Measurements from ENCODE around the gene KDM7A.
A peak's percentile ranks its signal among the peaks of the same experiment; 100 is the strongest.

KDM7A gene, protein sequence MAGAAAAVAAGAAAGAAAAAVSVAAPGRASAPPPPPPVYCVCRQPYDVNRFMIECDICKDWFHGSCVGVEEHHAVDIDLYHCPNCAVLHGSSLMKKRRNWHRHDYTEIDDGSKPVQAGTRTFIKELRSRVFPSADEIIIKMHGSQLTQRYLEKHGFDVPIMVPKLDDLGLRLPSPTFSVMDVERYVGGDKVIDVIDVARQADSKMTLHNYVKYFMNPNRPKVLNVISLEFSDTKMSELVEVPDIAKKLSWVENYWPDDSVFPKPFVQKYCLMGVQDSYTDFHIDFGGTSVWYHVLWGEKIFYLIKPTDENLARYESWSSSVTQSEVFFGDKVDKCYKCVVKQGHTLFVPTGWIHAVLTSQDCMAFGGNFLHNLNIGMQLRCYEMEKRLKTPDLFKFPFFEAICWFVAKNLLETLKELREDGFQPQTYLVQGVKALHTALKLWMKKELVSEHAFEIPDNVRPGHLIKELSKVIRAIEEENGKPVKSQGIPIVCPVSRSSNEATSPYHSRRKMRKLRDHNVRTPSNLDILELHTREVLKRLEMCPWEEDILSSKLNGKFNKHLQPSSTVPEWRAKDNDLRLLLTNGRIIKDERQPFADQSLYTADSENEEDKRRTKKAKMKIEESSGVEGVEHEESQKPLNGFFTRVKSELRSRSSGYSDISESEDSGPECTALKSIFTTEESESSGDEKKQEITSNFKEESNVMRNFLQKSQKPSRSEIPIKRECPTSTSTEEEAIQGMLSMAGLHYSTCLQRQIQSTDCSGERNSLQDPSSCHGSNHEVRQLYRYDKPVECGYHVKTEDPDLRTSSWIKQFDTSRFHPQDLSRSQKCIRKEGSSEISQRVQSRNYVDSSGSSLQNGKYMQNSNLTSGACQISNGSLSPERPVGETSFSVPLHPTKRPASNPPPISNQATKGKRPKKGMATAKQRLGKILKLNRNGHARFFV

DNA sequence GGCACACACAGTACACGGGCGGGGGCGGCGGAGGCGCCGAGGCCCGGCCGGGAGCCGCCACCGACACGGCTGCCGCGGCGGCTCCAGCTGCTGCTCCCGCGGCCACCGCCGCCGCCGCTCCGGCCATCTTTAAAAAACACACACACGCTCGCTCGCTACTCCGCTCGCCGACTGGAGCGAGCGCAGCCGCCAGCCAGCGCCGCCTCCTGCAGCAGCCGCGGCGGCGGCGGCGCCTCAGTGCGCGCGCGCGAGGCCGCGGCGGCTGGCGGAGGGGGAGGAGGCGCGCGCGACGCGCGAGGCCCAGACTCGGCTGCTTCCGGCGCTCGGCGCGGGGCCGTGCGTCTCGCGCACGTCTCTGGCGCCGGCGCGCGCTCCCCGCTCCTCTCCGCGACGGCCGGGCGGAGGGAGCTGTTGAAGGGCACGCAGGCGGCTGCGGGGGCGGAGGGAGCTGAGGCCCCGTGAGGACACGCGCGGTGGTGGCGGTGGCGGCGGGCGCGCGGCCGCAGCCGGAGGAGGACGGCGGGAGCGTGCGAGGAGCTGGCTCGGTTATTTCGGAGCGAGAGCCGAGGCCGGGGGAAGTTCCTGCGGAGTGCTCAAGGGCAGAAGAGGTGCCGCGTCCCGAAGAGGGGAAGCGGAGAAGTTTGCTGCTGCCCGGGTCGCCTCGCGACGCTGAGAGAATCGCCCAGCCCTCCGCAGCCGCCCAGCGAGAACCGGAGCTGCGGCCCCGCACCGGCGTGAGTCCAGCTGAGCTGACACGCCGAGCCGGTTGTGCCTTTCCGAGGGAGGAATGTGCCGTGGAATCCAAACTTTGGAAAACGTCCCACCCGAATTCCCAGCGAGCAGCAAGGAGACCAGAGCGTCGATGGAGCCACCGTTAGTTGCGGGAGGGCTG is at the start of gene KDM7A:
Gene KDM7A, minus strand, starts transcription at position 173 of the 892 bp plus-strand sequence. Its CDS starts 46 bp downstream, at position 127.
- peak; percentile 67 for DNase-seq (ENCODE audit: low read depth)

DNA sequence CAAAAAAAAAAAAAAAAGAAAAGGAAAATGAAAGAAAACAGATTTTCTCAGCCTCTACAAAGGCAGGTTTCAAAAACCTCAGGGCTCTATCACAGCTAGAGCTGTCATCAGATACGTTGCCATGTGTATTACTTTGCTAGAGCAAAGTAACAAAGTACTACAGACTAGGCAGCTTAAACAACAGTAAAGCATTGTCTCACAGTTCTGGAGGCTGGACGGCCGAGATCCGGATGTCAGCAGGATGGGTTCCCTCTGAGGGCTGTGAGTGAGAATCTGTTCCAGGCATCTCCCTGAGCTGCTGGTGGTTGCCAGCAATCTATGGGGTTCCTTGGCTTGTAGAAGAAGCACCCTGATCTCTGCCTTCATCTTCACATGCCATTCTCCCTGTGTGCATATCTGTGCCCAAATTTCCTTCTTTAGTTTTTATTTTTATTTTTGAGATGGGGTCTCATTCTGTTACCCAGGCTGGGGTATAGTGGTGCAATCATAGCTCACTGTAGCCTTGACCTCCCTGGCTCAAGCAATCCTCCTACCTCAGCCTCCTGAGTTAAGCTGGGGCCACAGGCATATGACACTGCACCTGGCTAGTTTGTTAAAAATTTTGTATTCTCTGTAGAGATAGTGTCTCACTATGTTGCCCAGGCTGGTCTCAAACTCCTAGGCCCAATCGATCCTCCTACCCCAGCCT is 48.9 kb upstream of the KDM7A start:
- DNase-seq (ENCODE audit: low read depth) = no peak

DNA sequence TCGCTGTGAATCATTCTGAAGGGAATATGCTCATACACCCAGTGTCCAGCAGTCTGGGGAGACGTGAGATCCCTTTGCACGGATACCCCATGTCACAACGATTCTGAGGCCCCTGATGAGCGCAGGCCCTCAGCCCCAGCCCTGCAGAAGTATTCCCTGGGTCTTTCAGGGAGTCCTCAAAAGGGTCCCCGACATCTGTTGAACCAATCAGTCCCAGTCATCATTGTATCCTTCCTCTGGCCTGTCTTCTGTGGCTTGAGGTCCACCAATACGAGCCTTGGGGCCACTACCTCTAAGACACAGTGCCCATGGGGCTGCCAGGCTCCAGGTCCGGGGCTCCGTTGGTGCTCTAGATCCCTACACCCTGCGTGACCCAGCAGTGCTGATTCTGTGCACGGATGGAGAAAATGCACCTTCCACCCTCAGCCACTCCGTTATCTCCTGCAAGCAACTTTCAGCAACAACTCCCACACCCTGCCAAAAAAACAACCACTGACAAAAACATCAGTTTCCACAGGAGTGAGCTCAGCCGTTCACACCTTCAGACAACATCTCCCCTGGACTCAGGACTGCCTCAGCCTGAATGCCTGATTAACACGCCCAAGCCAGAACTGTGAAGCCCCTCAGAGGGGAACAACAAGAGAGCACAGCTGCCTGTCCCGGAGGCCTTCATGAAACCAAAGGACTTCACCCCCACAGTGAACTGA is 46.9 kb upstream of the KDM7A start:
- no peak for DNase-seq (ENCODE audit: low read depth)

DNA sequence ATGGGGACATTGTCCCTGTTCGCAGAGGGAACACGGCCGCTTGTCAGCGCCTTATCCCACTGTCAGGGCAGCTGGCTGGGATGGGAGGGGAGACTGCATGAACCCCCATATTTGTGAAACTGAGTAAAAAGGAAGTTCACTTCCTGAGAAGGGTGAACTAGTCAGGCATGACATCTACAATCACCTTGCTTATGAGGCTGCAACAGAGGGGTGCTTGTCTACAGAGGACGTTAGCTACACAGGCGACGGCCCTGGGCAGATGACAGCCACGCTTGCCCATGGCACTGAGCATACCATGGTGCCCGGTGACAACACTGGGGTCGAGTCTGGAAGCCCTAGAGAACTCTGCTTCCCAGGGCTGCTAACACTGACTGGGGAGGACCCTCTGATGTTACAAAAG is 46.0 kb upstream of the KDM7A start:
- DNase-seq (ENCODE audit: low read depth) = no peak

DNA sequence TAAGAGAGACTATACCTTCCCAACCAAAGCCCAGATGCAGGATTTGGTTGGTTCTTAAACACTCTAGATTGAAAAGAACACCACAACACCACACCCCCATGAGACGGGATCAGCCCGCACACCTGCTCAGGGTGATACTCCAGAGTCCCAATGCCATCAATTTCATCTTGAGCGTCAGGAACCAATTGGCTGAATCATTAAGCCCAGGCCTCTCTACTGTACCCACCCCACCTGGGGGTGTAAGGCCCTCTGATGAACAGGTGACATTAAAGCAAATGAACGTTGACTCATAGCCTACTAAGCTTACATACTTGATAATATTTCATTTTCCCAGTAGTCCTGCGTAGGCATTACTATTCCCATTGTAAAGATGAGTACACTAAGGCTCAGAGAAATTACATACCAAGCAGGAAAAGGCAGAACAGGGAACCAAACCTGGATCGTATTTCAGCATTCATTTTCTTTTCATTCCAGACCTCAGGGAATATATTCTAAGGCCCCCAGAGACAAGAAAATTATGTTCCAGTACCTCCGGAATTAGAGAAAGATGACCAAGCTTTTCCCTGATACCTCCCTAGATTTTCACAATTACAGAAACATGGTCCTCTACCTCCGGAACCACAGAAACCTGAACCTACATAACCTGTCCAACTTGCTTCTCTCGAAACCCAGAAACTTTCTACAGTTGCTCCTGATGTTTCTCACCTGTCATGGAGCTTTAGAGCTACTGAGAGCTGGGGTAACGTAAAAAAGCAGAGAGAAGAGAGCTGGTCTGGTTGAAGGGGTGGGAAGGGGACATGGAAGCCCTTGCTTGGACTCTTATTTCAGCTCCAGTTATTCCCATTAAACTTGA is 43.1 kb upstream of the KDM7A start:
- DNase-seq (ENCODE audit: low read depth) = no peak

DNA sequence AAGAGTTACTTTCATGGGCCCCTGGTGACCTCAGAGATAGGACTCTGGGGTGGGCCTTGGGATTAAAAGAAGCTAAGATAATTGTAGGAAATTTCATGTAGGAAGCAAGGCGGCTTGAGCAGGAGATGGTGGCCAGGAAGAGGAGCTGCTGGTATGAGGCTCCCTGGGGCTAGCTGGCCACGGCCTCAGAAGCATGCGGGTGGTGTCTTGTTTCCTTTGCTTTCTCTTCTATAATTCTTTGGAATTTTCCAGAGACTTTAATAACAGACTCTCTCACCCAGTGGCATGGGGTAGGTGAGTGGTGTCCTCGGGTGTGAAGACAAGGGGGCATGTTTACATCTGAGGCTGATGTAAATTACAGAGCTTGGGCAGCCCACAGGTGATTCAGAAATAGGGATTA is 41.9 kb upstream of the KDM7A start:
- no peak for DNase-seq (ENCODE audit: low read depth)

DNA sequence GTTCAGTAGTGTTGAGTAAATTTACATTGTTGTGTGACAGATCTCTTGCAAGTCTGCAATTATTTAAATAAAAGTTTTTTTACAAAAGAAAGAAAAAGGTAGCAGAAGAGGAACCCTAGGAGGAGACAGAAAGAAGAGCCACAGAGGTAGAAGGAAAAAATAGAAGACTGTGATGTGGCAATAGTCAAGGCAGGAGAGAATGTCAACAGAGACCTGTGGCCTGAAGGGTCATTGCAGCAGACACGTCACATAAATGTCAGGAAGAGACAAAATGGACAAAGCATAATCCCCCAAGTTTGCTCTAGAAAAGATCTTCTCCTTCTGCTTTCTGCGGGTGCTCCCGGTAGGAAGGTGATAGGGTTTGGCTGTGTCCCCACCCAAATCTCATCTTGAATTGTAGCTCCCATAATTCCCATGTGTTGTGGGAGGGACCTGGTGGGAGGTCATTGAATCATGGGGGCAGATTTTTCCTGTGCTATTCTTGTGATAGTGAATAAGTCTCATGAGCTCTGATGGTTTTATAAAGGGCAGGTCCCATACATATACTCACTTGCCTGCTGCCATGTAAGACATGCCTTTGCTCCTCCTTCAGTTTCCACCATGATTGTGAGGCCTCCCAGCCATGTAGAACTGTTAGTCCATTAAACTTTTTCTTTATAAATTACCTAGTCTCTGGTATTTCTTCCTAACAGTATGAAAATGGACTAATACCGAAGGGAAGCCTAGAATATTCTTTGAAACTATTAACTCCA is 41.1 kb upstream of the KDM7A start:
- no peak for DNase-seq (ENCODE audit: low read depth)

DNA sequence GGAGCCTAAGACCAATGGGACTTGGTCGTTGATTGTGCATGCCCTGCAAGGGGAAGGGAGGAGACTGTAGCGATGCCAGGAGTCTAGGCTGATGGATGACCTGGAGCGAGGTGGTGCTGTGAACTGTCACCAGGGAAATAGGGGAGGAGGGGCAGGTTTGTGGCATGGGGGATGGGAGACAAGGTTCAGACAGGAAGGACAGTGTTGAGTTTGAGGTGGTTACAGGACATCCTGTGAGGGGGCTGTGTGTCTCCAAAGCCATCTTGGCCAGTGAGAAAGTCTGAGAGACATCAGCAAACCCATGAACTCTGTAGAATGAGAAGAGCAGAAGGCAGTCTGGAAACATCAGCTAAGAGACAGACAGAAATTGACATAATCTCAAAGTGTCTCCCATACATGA is 38.5 kb upstream of the KDM7A start:
- no peak for DNase-seq (ENCODE audit: low read depth)

DNA sequence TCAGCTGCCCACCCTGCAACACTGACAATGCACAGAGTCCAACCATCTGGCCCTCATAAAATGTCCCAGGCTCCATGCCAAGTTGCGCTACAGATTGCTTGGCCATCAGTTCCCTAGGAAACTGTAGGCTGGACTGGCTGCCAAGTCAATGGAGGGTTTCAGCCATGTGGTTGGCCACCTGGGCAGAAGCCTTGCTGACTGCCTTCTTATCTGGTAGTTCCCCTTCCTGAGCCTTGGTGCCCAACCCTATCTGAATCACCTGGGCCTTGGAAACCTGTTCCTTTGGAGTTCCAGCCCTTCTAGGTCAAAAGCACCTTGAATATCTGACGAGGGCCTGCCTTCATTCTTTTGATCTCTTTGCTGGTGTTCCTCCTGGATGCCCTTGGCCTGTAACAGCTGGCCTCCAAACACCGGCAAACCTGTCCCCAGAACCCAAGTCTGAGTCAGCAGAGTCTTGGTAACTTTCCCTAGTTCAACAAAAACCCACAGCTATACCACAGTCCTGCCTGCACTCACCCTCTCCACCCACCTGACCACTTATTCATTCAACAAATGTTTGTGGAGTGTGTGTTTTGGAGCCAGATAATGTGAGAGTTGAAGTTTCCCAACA is 37.4 kb upstream of the KDM7A start:
- no peak for DNase-seq (ENCODE audit: low read depth)

DNA sequence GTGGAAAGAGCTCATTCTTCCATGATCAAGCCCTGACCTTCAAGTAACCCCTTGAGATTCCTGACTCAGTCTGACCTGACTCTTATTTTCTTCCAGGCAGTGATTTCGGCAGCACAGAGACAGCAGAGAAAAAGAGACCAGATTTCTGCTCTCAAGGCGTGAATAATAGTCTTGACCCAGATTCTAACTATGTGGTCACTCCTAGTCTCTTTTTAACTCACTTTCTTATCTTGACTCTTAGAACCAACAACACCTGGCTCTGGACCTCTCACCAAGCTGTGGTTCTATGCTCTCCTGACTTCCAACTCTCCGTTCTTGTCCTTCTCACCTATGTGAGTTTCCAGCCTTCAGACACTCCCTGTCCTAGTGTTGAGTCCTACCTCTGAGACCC is 36.9 kb upstream of the KDM7A start:
- no peak for DNase-seq (ENCODE audit: low read depth)

DNA sequence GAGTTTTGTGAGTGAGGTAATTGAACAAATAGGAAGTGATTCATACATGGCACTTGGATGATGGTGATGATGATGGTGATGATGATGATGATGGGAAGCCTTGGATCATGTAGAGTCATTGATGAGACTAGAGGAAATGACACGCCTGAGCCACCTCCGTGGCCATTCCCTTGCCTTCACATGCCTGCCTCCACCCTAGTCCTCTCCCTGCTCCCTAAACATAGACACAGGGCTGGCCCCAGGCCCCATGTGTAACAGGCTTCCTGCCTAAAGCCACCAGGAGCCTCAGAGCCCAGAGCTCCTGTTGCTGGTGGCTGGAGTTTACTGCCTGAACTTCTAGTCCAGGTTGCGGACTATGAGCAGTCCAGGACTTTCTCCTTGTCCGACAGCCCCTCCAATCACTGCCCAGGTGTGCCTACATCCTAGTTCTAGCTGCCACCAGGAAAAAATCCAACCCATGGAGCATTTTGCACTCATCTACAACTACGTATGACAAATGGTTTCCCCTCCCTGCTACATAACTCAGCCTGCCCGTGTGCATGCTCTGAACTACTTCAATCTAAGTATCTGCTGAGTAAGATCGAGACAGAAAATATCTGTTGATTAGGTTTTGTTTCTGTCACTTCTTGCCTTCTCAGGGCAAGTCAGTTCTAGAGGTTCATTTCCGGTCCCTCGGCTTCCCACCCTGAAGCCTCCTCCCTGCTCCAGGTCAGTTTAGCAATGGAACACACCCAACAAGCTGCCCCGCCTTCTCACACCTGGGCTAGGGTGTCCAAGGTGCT is 35.5 kb upstream of the KDM7A start:
- no peak for DNase-seq (ENCODE audit: low read depth)

DNA sequence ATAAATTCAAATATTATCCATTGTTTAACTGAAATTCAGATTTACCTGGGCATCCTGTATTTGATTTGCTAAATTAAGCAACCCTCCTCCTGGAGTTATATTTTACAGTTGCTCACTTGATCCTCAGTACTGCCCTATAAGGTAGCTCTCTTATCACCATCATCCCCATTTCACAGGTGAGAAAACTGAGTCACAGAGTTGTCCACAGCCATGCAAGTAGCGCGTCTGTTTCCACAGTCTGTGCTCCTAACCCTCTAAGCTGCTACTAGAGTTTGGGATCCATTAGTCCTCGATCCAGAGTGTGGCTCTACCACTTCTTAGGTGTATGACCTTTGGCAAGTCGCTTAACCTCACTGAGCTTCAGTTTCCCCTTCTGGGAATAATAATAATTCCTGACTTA is 34.9 kb upstream of the KDM7A start:
- DNase-seq (ENCODE audit: low read depth) = no peak

DNA sequence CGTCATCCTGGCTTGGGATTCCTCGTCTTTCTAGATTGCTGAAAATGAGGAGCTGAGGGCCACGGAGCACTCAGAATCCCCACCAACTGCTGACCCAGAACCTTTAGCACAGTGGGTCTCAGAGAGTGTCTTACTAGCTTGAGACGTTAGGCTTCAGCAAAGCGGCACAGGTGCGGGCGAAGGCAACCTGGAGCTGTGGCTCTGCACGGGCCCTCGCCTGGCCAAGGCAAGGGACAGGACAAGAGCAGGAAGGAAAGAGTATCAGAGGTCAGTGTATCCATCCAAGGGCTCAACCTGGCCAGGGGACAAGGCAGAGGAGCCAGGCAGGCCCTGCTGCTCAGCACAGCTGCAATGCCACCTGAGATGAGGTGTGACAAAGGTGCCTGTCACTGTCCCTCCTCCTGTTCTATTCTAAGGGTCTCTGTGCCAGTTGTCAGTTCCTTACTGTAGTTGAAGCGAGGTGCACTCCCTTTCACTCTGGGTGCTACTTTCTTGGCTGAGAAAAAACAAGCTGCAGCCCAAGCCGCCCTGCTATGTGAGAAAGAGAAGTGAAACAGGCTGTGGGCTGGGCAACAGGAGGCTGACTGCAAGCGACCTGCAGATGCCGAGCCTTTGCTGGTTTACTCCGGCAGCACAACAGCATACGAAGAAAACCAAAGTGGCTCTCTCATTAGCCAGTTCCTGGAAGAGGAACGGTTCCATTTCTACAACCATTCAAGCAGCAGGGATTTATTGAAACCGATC is 33.3 kb upstream of the KDM7A start:
- DNase-seq (ENCODE audit: low read depth) = no peak

DNA sequence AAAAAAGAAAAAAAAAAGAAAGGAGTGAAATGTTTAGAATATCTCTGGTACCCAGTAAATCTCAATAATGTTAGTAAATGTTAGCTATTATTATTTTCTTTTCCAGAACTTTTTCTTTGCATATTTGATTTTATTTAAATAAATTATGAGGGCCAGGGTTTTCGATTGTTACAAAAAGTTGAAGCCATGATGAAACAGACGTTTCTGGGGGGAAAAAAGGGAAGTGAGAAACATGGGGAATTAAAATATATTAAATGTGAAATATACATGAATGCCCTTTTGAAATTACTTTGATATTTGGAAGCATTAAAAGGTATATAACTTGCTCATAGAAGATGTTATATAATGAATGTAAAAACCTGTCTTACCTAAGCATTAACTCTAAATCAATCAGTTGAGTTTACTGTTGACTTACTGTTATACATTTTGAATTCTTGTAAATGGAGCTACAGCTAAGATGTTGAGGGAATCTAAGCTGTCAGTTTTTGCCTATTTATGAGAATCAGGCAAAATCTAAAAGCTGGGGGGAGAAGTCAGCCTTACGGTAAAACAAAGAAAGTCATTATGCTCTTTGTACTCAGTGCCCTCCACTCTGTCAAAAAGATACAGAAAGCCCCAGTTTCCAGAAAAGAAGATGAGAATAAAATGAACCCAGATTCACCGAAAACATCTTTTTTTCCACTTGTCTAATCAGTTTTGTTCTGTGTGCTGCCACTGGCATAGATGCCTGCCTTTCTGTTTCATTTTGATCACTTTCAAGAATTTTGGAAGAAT is 30.0 kb upstream of the KDM7A start:
- no peak for DNase-seq (ENCODE audit: low read depth)

DNA sequence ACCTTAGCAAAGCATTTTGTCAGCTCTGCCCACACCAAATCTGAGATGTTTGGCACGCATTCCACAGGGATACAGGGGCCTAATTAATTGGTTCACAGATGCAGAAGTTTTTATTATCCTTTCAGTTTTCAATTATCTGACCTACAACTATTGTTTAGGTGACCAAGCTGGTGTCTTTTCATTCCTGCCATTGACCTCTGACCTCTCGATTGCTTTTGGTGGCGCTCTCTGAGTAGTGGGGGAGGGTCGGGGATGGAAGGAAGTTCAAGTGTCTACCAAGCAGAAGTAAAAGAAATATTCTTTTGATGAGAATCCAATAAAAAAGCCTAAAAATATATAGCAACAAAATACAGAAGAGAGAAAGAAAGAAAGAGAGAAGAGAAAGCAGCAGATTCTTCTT is 28.8 kb upstream of the KDM7A start:
- DNase-seq (ENCODE audit: low read depth) = no peak

DNA sequence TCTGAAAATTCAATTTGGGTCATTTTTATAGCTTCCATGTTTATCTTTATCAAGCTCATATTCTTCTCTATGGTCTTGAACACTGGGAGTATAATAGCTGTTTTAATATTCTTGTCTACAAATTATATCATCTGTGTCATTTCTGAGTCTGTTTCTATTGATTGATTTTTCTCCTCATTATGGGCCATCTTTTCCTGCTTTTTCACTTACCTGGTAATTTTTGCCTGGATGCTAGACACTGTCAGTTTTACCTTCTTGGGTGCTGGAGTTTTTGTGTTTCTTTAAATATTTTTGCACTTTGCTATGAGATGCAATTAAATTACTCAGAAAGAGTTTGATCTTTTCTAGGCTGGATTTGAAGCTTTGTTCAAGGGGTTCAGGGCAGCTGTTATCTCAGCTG is 26.8 kb upstream of the KDM7A start:
- no peak for DNase-seq (ENCODE audit: low read depth)

Measured in stimulated activated CD8-positive, alpha-beta memory T cell treated with anti-CD3 and anti-CD28 coated beads, Interleukin-15, amount 100 ng/mL, for 1 hour (primary cell).